Measurements from ENCODE around the gene NEK6. TPM values are rescaled to one million over a fixed set of nuclear protein-coding genes. Genes with fewer than 3 reads are reported as not detected.

NEK6 gene
- total RNA-seq, 1 experiment from 2014 or later, result 42.5 TPM

DNA sequence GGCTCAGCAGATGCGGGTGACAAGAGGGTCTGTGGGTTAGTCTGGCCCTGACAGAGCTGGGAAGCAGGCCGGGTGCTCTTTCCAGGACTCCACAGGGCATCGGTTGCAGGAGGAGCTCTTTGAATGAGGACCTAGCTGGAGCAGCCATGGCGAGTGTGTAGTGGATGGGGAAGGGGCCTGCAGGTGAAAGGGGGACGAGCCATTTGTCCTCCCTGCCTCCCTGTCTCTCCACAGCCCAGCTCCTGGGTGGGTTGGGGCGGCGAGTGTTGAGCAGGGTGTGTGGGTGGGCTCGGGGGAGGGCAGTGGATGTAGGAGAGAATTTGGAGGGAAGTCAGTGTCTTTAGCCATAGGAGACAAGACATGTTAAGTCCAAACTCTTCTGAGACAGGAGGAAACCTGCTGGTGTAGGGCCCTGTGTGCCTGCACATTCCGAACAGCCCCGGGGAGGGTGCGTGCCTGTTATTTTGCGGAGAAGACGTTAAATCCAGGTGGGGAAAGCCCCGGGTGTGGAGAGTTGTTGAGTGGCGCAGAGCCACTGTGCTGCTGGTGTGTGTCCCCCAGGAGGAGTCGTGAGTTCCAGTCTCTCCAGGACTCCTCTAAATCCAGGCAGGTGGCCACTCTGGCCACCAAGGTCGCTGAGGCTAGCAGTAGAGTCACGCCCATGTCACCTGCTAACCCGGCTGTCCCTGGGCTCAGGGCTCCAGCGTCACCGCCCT, 83.9 kb downstream of the NEK6 start:
- in situ Hi-C loops (cut with HindIII; ENCODE audit: low pct_unique_long_range_greater_than_20kb, low sequenced_read_pairs), result no loop called here
- DNase-seq (ENCODE audit: low read depth, low spot score), result no peak

DNA sequence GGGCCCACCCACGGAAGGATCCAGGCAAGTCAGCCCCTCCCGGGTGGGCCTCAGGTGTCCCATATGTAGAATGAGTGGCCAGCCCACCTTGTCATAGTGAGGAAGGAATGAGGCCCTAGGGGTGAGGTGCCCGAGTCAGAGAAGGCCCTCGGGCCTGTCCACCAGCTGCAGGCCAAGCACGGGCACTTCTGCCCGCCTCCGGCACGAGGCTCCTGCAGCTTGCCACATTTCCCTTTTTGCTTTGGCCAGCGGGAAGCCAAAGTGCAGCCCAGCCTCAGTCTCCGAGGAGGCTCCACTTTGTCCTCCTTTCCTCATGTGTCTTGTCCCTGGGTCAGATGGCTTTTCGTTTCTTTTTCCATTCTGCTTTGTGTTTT, 84.6 kb downstream of the NEK6 start:
- DNase-seq (ENCODE audit: low read depth, low spot score), result no peak
- in situ Hi-C loops (cut with HindIII; ENCODE audit: low pct_unique_long_range_greater_than_20kb, low sequenced_read_pairs), result no loop called here

- DNase-seq (ENCODE audit: low read depth, low spot score), result no peak
- in situ Hi-C loops (cut with HindIII; ENCODE audit: low pct_unique_long_range_greater_than_20kb, low sequenced_read_pairs), result no loop called here
Measured at GRCh38 chr9:124342776-124343485, 85.2 kb downstream of the NEK6 start.

DNA sequence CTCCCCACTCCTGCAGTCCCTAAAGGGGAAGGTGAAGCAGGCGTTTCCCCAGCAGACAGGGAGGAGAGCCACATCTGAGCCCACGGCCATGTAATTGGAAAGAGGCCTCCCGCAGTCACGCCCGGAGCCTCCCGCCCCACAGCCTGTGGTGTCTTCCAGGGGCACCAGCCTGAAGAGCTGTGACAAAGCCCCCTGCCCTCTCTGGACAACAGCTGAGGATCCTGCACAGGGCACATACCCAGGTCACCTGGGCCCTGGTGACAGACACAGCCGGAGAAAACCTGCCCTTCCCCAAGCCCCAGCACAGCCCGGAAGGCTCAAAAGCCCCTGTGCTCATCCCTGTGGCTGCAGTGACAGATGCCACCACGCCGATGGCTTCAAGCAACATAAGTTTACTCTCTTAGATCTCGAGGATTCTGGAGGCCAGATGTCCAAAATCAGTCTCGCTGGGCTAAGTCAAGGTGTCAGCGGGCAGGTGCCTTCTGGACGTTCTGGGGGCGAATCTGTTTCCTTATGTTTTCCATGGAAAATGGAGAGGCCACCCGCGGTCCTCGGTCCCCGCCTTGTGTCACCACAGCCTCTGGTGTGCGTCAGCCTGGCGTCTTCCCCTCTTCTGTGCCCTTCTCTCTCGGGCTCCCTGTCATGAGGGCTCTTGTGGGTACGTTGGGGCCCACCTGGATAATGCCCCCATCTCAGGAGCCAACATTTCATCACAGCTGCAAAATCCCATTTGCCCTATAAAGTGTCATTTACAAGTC, 86.0 kb downstream of the NEK6 start:
- in situ Hi-C loops (cut with HindIII; ENCODE audit: low pct_unique_long_range_greater_than_20kb, low sequenced_read_pairs), result no loop called here

GRCh38 chr9:124344291-124345050, 86.7 kb downstream of the NEK6 start:
- no peak for DNase-seq (ENCODE audit: low read depth, low spot score)
- in situ Hi-C loops (cut with HindIII; ENCODE audit: low pct_unique_long_range_greater_than_20kb, low sequenced_read_pairs), result no loop called here

More for the DNA sequence above, 86.0 kb downstream of the NEK6 start:
- DNase-seq (ENCODE audit: low read depth, low spot score), result no peak

DNA sequence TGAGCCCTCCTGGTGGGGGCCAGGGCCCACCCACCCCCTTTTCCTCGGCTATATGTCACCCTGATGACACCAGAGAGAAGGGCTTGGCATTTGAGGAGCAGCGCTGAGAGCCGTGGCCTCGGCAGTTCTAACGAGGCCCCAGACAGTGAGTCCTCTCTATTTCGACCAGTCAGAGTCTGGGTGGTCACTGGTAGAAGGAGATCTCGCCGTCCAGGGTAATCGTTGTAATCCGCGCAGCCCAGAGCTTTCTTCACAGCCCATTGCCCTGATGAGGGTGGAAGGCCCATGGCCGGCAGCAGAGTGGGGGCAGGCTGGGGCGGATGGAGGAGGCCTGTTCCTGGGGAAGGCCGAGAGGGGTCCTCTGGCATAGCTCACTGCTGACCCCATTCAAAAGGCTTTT, 87.3 kb downstream of the NEK6 start:
- in situ Hi-C loops (cut with HindIII; ENCODE audit: low pct_unique_long_range_greater_than_20kb, low sequenced_read_pairs), result no loop called here
- no peak for DNase-seq (ENCODE audit: low read depth, low spot score)

DNA sequence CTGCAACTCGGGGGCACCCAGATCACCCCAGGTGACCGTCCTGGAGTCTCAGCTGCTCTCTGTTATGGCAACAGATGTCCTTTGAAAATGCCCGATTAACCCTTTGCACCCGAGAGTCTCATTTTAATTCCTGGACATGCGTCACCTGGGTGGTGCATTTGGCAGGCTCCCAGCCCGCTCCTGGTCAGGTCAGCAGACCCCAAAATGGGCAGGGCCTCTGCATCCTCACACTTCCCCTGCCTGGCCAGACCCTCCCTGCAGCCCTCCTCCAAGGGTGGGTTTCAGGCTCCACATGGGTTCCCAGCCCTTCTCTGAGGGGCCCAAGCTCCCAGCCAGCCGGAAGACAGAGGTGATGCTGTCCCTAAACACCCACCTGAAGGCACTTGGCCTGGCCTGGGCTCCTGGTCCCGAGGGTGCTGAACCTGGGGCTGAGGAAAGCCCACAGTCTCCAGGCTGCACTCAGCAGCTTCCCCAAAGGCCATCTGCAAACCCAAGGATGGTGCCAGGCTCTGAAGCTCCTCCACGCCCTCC, 88.1 kb downstream of the NEK6 start:
- no peak for DNase-seq (ENCODE audit: low read depth, low spot score)
- in situ Hi-C loops (cut with HindIII; ENCODE audit: low pct_unique_long_range_greater_than_20kb, low sequenced_read_pairs), result no loop called here

DNA sequence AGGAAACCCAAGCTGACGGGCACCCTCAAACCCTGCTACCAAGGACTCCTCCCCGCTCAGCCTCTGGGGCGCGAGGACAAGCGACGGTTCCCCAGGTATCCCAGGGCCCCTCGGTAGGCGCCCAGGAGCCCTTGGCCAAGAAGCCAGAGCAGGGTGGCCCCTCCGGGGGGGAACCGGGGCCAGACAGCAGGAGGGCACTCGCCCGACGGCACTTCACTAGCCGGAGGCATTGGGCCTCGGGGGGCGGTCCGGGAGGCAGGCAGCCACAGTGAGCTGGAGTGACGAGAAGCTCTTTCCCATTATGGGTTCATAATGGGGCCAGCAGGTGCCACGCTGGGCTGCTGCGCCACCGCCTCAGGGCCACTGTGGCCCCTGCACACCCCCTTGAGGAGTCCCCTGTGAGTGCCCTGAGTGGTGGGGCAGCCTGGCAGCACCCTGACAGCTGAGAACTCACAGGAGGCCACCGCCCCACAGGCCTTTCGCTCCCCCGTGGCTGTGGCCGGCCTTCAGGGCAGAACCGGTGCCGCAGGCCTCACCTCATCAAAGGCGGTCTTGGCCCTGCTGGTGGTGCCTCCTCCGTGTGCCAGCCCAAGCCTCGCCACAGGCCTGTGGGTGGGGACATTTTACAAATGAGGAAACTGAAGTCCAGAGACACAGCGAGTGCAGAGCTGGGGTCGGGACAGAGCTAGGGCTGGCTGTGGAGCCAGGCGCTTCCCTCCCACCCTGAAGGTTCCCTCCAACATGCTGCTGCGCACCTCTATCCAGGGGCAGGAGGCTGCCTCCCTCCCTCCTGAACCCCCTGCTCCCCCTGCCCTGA, 88.8 kb downstream of the NEK6 start:
- in situ Hi-C loops (cut with HindIII; ENCODE audit: low pct_unique_long_range_greater_than_20kb, low sequenced_read_pairs), result no loop called here
- DNase-seq (ENCODE audit: low read depth, low spot score), result no peak

- in situ Hi-C loops (cut with HindIII; ENCODE audit: low pct_unique_long_range_greater_than_20kb, low sequenced_read_pairs), result no loop called here
Measured at GRCh38 chr9:124347206-124347967, 89.6 kb downstream of the NEK6 start.

DNA sequence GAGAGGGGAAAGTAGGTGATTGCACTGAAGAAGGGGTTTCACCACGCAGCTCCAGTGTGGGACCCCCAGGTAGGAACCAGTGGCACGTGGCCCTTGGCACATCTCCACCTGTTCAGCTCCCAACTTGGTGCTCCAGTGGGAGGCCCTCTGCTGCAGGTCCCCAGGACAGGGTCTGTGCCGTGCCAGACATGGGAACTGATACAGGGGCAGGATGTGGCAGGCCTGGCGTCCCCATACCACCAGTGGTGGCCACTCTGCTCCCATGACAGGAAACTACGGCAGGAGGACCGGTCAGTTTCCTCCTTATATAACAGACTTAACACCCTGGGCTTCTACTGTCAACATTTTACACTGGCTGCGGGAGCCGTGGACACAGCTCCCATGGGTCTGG, 90.2 kb downstream of the NEK6 start:
- DNase-seq (ENCODE audit: low read depth, low spot score), result no peak
- in situ Hi-C loops (cut with HindIII; ENCODE audit: low pct_unique_long_range_greater_than_20kb, low sequenced_read_pairs), result no loop called here

More at GRCh38 chr9:124347206-124347967, 89.6 kb downstream of the NEK6 start:
- DNase-seq (ENCODE audit: low read depth, low spot score), result no peak

DNA sequence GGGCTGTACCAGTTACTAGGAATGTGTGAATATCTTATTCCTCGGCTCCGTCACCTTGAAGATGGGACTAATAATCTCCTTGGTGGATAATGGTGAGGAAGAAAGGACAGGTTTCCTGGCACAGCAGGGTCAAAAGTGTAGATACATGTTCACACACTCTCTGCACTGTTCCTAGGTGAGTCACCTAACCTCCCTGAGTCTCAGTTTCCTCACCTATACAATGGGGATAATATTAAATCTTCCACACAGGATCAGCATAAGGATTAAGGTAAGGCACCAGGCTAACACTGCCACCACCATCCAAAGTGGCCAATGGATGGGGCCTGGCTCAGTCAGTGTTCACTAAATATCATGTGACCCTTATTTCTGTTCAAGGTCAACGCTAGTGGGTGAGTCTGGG, 90.6 kb downstream of the NEK6 start:
- in situ Hi-C loops (cut with HindIII; ENCODE audit: low pct_unique_long_range_greater_than_20kb, low sequenced_read_pairs), result no loop called here
- DNase-seq (ENCODE audit: low read depth, low spot score), result no peak

DNA sequence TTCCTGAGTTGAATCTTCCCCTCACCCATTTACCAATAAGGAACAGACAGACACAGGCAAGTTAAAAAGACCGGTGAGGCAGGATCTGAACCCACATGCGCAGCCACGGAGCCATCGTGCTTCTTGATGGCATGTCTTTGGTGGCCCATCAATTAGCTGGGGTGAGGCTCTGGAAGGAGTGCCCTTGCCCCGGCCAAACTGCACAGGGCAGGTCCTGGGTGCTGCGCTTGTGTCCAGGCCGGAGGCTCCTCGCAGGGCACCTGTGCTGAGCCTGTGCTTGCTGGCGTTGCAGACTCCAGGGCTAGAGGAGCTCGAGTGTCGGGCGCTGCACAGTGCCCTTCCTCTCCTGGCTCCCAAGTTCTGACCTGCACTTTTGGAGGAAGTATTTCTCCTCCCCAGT, 91.1 kb downstream of the NEK6 start:
- in situ Hi-C loops (cut with HindIII; ENCODE audit: low pct_unique_long_range_greater_than_20kb, low sequenced_read_pairs), result no loop called here
- DNase-seq (ENCODE audit: low read depth, low spot score), result no peak

DNA sequence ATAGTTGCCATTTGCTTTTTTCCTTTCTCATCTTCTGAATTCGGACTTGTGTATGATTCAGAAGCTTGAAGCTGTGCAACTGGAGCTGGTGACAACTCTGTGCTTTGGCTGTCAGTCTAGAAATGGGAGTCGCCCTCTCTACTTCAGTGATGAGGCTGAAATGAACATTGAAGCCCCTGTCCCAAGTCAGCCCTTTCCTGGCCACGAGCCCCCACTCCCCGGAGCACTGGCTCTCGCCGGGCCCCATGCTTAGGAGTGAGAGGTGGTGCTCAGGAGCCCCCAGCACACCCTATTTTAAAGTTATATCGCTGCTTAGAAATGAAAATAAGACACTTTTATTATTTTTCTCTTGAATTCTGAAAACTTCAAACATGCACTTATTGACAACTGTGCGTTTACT, 91.5 kb downstream of the NEK6 start:
- DNase-seq (ENCODE audit: low read depth, low spot score), result no peak
- in situ Hi-C loops (cut with HindIII; ENCODE audit: low pct_unique_long_range_greater_than_20kb, low sequenced_read_pairs), result no loop called here

GRCh38 chr9:124349675-124350493, 92.1 kb downstream of the NEK6 start:
- DNase-seq (ENCODE audit: low read depth, low spot score), result no peak
- in situ Hi-C loops (cut with HindIII; ENCODE audit: low pct_unique_long_range_greater_than_20kb, low sequenced_read_pairs), result no loop called here

DNA sequence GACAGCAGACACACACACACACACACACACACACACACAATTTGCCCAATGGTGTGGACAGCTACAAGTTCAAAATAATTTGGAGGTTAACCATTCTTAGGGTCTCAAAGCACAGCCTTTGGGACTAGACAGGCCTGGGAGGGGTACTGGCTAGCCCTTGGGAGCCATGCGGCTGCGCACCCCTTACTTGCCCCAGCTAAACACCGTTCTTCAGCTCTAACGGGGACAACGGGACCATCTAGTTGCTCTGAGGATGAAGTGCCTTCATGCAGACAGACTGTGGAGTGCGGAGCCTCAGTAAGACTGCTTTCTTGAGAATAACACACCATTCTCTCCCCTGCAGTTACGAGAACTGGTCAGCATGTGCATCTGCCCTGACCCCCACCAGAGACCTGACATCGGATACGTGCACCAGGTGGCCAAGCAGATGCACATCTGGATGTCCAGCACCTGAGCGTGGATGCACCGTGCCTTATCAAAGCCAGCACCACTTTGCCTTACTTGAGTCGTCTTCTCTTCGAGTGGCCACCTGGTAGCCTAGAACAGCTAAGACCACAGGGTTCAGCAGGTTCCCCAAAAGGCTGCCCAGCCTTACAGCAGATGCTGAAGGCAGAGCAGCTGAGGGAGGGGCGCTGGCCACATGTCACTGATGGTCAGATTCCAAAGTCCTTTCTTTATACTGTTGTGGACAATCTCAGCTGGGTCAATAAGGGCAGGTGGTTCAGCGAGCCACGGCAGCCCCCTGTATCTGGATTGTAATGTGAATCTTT, 92.9 kb downstream of the NEK6 start:
- DNase-seq (ENCODE audit: low read depth, low spot score), result no peak
- in situ Hi-C loops (cut with HindIII; ENCODE audit: low pct_unique_long_range_greater_than_20kb, low sequenced_read_pairs), result no loop called here

All from SK-MEL-5 (cell line).